GM21367 (cell line): ENCODE data around the gene CNGA3.

Experiments
- ATAC-seq: cut with Tn5 transposase; IDR thresholded peaks from one replicate; pipeline ENCODE4 v1.9.1; 2021; ENCODE audit not compliant: unreplicated experiment

Gene CNGA3

GRCh38 chr2:98327776-98328175, 18.5 kb upstream of the CNGA3 start:
- no peak for ATAC-seq

DNA sequence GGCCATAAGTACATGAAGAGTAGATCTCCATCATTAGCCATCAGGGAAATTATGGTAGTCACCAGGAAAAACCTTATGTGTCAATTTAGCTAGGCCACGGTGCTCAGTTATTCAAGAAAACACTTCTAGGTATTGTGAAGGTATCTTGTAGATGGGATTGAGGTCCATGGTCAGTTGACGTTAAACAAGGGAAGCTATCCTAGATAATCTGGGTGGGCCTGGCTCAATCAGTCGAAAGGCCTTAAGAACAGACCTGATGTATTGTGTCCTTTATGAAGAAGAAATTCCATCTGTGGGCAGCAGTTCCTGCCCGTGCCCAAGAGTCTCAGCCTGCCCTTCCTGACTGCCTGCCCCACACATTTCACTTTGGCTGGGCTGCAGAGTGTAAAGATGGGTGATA, 16.7 kb upstream of the CNGA3 start:
- ATAC-seq: no peak

DNA sequence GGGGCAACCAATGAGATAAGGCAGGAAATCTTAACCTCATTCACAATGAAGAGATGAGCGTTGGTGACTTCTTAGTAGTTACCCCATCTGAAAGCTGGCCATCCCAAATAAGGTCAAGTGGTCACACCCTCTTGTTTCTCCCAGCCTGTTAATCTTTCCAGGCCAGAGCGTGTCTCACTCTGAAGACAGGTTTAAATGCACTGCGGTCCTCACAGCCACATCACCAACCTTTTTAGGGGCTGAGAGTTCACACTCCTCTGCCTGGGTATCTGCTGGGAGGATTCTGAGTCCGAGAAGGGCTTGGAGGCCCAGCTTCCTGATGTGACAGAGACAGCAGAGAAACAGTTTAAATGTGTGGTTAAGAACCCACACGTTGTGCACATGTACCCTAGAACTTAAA, 13.3 kb upstream of the CNGA3 start:
- no peak for ATAC-seq

GRCh38 chr2:98333922-98334321, 12.3 kb upstream of the CNGA3 start:
- no peak for ATAC-seq

- no peak for ATAC-seq
Observed at GRCh38 chr2:98334439-98335078, 11.7 kb upstream of the CNGA3 start.

DNA sequence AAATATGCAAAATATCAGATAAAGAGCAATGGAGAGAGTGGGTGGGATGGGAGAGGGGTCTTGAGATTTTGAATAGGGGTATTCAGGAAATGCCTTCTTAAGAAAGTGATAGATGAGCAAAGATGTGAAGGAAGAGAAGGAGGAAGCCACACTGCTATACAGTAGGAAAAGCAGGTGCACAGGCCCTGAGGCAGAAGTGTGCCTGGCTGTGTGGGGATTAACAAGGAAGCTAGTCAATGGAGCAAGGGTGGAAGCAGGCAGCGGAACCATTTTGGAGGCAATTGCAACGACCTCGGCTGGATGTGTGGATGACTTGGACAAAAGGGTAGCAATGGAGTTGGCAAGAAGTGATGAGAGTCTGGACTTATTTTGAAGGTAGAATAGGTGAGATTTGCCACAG, 11.0 kb upstream of the CNGA3 start:
- ATAC-seq: no peak

- ATAC-seq: no peak
Observed at GRCh38 chr2:98341241-98341640, 5.0 kb upstream of the CNGA3 start.

DNA sequence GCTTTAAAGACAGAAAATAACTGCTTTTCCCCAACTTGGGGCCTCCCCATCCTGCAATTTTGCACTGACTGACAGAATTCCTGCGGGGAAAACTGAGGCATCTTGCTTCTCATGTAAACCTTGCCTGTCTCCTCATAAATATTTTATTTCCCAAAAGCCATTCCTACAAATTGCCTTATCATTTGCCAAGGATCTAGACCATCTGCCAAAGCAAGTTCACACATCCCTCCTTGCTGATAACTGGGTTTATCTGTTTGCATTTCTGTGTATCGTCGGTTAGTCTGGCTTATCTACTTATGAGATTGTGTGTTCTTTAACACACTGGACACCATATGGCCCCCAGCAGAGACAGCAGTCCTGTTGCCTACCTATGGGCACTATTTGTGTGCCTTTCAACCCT, 3.0 kb upstream of the CNGA3 start:
- ATAC-seq: no peak

GRCh38 chr2:98347298-98348065, 1.2 kb downstream of the CNGA3 start:
- no peak for ATAC-seq

DNA sequence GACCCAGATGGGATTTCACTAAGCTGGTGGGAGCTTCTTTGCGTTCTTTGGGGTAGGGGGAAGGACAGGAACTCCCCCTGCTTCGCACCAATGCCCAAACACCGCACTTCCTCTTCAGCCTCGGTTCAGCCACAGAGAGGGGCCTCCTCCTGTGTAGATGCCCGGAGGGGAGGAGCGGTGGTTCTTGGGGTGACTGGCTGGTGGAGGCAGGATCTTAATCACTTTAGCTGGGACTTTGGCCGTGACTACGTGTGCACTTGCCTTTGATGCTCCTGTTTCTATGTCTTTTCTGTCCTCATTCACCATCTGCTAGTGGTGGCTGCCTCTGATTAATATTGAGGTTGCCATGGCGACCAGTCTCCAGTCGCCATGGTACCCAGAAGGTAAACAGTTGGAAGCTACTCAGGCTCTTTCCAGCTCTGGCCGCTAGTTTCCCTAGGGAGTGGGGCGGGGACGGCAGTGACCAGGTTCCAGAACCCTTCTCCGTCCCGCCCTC, 1.9 kb downstream of the CNGA3 start:
- ATAC-seq: no peak

- ATAC-seq: no peak
Observed at GRCh38 chr2:98350411-98350810, 4.2 kb downstream of the CNGA3 start.

DNA sequence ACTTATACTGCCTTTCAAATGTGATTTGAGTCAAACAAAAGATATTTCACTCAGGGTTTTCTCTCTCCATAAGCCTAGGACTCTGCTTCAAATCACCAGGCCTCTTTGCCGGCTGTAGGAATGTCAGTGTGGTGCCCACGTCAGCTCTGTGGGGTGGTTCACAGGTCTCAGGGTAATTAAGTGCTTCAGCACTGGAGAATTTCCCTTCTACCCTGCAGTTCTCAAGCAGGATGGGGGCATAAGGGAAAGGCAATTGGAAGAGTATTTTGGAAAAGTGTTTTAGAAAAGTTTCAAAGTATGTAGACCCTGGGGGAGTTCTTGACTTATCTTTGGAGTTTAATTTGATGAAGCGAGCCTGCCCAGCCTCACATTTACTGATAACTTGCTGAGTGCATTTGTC, 9.6 kb downstream of the CNGA3 start:
- ATAC-seq: no peak

- ATAC-seq: no peak
Observed at GRCh38 chr2:98356729-98357128, 10.5 kb downstream of the CNGA3 start.

DNA sequence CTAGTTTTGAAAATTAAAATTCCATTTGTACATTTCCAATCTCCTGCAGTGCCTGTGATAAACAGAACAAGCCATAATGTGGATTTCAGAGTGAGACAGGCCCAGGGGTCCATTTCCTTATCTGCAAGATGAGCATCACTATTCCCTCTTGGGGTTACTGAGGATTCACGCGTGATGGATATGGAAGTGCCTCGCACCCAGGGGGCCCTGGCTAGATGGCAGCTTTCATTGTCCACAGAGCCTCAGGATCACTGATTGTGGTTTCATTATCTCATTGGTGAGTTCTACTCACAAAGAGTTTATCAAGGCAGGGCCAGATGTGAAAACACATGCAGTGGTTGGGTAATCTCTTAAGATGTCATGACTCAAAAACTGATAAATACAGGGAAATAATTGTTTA, 11.6 kb downstream of the CNGA3 start:
- ATAC-seq: no peak

GRCh38 chr2:98359986-98360385, 13.7 kb downstream of the CNGA3 start:
- no peak for ATAC-seq

DNA sequence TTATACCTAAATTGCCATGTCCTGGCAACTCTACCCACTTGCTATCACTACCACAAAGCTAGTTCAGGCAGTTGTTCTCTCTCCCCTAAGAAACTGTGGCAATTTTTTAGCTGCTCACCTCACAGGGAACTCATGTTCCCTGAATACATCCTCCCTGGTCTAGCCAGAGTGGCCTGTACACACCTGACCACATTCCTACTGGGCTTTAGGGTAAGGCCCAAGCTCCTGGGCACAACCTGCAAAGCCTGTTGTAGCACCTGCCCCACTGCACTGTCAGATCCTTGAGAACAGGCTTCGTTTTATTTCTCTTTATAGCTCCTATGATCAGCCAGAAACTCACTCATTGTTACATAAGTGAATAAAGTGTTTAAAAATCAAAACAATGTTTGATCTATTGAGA, 21.5 kb downstream of the CNGA3 start:
- ATAC-seq: no peak

DNA sequence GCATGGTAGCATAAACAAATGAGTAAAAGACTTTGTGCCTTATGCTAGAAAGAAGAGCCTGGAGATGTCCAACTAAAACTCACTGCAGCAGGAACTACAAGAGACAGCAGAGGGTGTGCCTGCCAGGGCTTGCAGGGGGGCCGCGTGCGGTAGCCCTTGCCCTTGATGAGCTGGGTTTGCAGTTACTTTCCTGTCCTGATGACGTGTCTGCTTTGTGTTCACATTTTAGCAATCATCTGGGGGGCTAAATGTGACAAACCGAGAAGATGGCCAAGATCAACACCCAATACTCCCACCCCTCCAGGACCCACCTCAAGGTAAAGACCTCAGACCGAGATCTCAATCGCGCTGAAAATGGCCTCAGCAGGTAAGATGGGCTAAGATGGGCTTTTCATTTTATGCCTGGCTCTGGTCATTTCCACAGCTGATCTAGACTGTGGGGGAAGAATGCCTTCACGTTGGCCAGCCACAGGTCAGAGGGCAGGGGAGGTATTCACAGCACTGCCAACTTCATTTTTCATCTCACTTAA, 23.5 kb downstream of the CNGA3 start:
- ATAC-seq: no peak

DNA sequence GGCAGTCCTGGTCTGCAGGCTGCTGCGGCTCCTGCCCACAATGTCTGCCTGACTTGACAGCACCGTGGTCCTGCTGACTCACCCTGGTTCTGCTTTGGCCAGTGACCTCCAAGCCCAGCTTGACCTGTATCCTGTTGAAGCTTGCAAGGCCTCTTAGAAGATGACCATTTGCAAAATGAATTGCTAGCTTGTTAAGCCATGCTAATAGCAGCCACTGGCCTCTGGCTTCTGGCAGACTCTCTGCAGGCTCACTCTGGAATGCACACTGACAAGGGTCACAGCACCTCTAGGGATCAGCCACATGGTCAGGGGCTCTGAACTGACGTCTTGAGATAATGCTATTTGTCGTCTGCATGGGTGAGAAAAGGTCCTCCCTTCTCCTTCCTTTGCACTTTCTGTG, 25.9 kb downstream of the CNGA3 start:
- no peak for ATAC-seq

- no peak for ATAC-seq
Observed at GRCh38 chr2:98372579-98372978, 26.3 kb downstream of the CNGA3 start.

DNA sequence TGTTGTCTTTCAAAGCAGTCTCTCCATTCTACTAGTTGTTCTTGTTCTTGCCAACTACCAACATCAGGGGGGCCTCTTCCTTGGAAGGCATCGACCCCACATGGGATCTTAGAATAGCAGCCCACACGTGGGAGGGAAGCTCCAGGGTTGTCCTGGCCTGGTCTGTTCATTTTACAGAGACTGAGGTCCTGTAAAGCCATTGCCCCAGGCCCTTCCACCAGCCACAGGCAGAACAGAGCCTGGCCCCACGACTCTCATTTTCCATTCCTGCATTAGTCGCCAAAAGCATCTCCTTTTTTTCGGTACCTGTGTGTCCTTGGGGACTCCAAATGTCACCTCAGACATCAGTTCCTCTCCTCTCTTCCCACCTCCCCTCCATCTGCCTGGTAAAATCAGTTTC, 28.0 kb downstream of the CNGA3 start:
- ATAC-seq: no peak

DNA sequence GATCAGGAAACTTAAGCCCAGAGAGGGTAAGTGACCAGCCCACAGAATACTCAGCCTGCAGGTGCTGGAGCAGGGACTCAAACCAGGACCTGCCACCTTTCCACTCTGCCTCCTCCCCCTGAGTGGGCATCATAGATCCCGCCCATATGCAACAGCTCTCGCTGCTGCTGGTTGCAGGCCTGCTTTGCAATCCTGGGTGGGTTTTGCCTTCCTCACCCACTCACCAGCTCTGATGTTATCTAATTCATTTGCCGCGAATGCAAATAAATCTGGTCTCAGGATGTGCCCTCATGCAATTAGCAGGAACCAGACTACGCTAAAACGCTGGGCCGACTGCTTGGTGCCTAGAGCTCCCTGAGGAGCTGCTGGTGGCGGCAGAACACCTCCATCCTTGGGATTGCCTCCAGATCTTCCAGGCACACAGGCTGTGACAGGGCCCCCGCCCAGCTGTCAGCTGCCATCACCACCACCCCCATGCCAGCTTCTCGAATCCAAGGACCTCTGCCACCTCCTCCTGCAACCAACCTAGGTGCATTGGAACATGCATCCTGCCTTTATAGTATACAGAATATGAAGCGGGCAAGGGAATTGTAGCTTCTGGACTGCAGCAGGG, 28.8 kb downstream of the CNGA3 start:
- ATAC-seq: no peak

GRCh38 chr2:98376301-98376910, 30.1 kb downstream of the CNGA3 start:
- no peak for ATAC-seq
